ENCODE results near the gene COL9A2. TPM values are rescaled to one million over a fixed set of nuclear protein-coding genes. Genes with fewer than 3 reads are reported as not detected.
"Not testable (repeated sequence)": the region's sequence is repeated elsewhere in the genome, so short reads cannot be mapped to it uniquely, and the experiment has no call there.

Gene COL9A2
- 3.9 TPM for total RNA-seq

DNA sequence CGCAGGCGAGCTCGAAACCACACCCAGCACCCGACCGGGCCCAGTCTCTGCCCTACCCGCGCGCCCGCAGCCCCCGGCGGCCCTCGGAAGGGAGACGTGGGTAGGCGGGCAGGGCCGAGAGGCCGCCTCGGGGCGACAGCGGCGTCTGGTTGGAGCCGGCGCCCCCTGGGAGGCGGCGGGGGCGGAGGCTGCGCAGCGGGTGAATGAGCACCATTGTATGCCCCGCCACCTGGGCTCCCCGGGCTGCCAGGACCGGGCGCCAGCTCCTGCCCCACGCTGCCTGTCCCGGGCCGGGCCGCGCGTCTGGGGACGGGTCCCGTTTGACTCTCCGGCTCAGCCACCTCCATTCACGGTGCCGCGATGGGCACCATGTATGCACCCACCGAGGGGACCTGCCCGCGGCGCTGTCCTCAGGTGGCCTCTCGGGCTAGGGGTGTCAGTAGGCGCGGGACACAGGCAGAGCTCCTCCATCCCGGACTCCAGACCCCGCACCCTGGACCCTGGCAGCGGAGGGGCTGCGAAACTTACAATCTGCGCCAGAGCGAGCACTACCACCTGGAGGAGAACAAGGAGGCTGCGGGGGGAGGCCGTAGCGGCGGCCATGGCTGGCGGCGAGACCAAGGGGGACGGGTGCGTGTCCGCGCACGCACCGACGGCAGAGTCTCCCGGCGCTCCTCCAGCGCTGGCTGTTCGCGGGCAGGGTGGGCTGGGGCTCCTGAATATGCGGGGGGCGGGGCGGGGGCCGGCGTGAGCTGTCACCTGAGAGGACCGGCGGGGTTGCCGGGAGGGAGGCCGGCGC is at the start of gene COL9A2:
Gene COL9A2, minus strand, starts transcription at position 692 of the 799 bp plus-strand sequence. Its CDS starts 89 bp downstream, at position 603.
- intact Hi-C loops (cut with DNase I): no loop called here
- ATAC-seq (peak; percentile 38), DNase-seq (ENCODE audit: low spot score) (no peak)

DNA sequence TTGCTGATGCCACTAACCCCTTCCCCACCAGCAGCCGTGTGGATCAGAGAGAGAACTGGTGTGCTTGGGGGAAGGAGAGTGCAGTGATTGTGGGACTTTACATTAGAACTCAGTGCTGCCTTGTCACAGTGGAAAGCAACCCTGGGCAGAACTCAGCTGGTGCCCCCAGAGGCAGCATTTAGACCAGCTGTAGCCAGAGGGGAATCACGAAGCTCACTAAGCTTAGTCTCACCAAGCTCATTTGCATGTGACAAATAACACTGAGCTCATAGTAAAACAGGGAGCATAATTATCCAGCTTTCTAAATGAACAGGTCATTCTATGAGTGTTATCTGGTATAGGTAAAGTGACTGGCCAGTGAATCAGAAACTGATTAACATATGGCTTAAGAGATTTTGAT is 46.6 kb upstream of the COL9A2 start:
- DNase-seq (ENCODE audit: low spot score) (no peak), ATAC-seq (no peak)
- intact Hi-C loops (cut with DNase I): no loop called here

DNA sequence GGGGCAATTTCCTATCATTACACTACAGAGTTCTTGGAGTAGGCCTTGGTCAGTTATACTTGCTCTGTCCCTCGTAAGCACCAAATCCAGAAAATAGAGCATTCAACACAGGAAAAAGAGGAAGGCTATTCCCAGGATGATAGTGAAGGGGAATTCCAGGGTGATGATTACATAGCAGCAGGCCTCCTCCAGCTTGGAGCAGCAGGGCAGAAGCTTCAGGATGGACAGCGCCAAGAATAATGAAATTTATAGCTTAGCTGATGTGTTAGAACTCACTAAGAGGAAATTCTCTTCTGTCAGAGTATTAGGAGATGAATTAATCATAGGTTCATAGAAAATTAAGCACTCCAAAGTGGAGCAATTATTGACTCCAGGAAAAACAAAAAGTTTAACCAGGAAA is 45.6 kb upstream of the COL9A2 start:
- ATAC-seq (no peak), DNase-seq (ENCODE audit: low spot score) (no peak)
- intact Hi-C loops (cut with DNase I): no loop called here

DNA sequence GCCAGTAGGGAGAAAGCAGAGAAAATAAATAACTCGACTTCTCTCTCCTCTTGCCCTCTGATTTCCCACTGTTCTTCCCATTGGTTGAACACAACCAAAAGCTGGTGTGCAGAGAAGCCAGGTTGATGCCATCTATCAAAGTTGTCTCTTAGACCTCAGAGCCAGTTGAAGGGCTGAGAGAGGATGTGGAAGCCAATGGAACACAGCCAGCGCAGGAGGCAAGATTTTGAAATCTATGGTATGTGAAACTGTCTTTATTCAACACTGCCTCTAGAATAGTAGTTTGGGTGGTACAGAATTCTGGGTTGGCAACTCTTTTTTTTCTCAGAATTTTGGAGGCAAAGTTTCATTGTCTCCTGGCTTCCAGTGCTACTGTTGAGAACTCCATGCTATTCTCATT is 45.1 kb upstream of the COL9A2 start:
- no peak for DNase-seq (ENCODE audit: low spot score)
- ATAC-seq: no peak
- intact Hi-C loops (cut with DNase I): no loop called here

DNA sequence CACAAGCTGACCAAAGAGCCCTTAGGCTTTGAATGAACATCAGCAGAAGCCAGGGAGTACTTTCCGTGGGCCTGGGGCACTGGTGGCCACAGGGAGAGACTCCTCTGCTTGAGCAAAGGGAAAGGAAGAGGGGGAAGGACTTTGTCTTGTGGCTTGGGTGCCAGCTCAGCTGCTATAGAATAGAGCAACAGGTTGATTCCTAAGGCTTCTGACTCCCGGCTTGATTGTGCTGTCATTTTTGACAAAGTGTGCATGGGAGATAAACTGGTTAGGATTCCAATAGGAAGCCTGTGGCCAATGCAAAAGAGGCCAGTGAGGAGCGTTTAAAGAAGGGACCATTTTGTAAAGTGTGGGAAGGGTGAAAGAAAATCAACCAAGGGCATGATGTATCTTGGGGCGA is 44.6 kb upstream of the COL9A2 start:
- ATAC-seq: no peak
- intact Hi-C loops (cut with DNase I): no loop called here
- no peak for DNase-seq (ENCODE audit: low spot score)

DNA sequence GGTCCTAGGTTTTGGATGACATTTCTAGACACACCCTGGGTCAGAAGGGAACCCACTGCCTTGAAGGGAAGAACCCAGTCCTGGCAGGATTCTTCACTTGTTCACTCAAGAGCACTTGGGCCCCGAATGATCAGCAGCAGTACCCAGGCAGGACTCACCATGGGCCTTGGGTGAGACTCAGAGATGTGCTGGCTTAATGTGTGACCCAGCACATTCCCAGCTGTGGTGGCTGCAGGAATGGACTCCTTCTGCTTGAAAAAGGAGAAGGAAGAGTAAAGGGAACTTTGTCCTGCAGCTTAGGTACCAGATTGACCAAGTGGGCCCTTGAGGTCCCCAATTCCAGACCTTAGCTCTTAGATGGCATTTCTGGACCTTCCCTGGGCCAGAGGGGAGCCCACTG is 44.1 kb upstream of the COL9A2 start:
- ATAC-seq: no peak
- intact Hi-C loops (cut with DNase I): no loop called here
- DNase-seq (ENCODE audit: low spot score): no peak

DNA sequence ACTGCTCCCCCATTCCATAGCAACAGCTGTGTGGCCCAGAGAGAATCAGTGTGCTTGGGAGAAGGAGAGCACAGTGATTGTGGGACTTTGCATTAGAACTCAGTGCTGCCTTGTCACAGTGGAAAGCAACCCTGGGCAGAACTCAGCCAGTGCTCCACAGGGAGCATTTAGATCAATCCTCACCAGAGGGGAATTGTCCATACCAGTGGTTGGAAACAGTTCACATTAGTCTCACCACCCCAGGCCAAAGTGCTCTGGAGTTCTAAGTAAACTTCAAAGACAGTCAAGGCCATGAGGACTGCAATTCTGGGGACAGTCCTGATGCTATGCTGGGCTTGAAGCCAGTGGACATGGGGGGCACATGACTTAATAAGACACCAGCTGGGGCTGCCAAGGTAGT is 43.5 kb upstream of the COL9A2 start:
- ATAC-seq (no peak), DNase-seq (ENCODE audit: low spot score) (no peak)
- intact Hi-C loops (cut with DNase I): no loop called here

DNA sequence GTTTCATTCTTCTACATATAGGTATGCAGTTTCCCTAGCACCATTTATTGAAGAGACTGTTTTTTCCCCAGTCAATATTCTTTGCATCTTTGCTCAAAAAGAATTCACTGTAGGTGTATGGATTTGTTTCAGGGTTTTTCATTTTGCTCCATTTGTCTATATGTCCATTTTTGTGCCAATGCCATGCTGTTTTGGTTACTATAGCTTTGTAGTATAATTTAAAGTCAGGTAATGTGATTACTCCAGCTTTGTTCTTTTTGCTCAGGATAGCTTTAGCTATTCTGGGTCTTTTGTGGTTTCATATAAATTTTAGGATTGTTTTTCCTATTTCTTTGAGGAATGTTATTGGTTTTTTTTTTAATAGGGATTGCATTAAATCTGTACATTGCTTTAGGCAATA is 40.5 kb upstream of the COL9A2 start:
- ATAC-seq: no peak
- no peak for DNase-seq (ENCODE audit: low spot score)
- intact Hi-C loops (cut with DNase I): no loop called here

DNA sequence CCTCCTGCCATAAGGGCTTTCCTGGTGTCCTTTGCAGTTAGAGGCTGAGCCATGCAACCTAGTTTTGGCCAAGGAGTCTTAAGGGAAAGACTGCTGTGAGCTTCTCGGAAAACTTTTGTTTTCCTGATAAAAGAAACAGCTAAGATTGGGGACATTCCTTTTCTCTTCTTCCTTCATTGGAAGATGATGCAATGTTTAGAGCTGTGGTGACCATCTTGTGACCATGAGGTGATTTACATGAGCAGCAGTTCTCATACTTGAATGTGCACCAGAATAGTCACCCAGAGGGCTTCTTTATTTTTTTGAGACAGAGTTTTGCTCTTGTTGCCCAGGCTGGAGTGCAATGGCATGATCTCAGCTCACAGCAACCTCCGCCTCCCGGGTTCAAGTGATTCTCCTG is 36.0 kb upstream of the COL9A2 start:
- no peak for ATAC-seq
- DNase-seq (ENCODE audit: low spot score): no peak
- intact Hi-C loops (cut with DNase I): no loop called here

DNA sequence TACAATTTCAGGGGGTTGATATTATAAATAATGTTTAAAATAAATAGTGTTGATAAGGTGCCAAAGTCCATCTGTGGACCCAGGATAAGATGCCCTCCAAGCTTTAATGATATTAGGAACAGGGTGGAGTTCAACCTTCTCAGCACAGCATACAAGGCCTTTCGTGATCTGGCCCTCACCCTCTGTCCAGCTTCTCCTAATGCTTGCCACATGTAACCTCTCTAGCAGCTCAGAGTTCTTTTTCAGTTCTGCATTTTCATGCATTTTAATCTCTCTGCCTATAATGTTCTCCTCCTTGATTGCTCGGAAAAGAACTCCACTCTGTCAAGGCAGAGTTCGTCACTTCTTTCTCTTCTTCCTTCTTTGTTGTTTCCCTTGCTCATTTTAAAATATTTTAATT is 35.0 kb upstream of the COL9A2 start:
- ATAC-seq: peak; percentile 28
- intact Hi-C loops (cut with DNase I): no loop called here
- DNase-seq (ENCODE audit: low spot score): no peak

DNA sequence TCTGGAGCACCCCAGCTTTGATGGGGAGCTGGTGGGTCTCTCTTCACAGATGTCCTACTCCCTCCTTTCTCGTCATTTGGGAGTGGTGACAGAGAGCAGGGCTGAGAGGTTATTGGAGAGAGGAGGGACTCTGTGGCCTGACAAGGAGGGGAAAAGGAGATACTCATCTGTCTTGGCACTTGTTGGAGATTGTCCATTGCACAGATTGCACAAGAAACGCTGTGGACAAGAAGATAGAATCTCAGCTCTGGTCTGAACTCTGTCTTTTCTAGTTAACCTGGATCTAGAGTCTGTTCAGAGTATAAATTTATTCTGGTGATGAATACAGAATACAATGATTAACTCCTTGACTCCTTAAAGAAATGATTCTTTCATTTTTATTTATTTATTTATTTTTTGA is 34.0 kb upstream of the COL9A2 start:
- intact Hi-C loops (cut with DNase I): no loop called here
- DNase-seq (ENCODE audit: low spot score) (no peak), ATAC-seq (no peak)

DNA sequence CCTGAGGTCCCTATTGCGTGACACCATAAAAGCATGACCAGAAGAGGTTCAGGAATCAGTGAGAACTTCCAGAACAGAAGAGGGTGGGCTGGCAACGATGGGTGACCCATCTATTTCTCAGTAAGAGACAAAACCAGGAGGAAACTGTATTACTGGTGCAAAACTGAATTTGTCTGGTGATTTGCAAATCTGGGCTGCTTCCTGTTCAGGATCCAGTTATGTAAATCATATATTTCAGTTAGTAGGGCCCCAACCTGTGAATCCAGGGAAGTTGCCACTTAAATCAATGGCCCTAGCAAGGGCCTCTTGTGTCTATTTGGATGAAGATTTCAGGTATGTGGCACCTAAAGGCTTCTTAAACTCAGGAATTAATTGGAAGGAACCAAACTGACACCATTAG is 33.3 kb upstream of the COL9A2 start:
- no peak for DNase-seq (ENCODE audit: low spot score)
- ATAC-seq: no peak
- intact Hi-C loops (cut with DNase I): no loop called here

DNA sequence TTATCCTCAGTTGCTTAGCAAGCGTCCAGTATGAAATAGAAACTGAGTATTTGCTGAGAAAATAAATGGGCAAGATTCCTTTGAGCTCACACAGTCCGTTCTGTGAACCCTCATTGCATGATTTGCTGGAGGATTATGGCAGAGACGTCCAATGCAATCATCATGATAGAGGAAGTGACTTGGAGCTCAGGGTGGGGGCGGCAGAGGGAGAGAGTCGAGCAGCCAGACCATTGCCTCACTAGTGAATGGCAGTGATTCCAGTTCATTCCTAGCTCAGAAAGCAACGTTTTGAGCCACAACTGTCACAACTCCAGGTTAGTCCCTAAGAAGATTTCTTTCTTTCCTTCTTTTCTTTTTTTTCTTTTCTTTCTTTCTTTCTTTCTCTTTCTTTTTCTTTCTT is 27.5 kb upstream of the COL9A2 start:
- intact Hi-C loops (cut with DNase I): no loop called here
- ATAC-seq: peak; percentile 82
- DNase-seq (ENCODE audit: low spot score): no peak

DNA sequence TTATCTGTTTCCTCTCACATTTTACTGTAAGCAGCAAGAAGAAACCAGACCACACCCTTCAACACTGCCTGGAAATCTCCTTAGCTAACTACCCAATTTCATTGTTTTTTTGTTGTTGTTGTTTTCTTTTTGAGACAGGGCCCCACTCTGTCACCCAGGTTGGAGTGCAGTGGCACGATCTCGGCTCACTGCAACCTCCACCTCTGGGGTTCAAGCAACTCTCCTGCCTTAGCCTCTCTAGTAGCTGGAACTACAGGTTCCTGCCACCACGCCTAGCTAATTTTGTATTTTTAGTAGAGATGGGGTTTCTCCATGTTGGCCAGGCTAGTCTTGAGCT is 25.3 kb upstream of the COL9A2 start:
- ATAC-seq; intact Hi-C loops (cut with DNase I); DNase-seq (ENCODE audit: low spot score): not testable (repeated sequence)

DNA sequence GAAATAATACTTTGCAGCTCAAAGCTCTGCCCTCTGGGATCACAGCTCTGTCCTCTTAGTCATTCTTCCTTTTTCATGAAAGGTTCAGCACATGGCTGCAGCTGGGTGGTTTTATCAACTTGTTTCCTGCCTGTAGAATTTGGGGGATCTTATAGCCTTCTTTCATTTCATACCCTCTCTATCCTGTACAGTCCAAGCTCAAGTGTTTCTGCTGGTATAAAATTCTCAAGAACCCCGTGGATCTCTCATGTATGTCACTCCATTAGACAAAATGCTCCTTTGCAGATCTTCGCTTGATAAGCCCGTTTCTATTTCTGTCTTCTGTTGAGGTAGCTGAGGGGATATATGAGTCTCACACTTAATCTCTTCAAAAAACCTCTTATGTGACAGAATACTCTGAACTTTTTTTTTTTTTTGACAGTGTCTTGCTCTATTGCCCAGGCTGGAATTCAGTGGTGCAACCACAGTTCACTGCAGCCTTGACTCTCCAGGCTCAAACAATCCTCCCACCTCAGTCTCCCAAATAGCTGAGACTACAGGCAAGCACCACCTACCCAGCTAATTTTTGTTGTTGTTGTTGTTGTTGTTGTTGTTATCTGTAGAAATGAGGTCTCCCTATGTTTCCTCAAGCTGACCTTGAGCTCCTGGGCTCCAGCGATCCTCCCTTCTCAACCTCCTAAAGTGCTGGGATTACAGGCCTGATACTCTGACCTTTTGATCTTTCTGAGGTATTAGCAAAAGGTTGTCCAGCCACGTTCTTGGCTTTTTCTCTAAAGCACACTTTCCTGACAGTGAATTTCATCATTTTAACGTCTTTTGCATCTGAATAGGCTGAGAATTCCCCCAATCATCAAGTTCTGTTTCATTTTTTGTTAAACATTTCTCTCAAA is 24.6 kb upstream of the COL9A2 start:
- DNase-seq (ENCODE audit: low spot score) (no peak), ATAC-seq (no peak)
- intact Hi-C loops (cut with DNase I): no loop called here

DNA sequence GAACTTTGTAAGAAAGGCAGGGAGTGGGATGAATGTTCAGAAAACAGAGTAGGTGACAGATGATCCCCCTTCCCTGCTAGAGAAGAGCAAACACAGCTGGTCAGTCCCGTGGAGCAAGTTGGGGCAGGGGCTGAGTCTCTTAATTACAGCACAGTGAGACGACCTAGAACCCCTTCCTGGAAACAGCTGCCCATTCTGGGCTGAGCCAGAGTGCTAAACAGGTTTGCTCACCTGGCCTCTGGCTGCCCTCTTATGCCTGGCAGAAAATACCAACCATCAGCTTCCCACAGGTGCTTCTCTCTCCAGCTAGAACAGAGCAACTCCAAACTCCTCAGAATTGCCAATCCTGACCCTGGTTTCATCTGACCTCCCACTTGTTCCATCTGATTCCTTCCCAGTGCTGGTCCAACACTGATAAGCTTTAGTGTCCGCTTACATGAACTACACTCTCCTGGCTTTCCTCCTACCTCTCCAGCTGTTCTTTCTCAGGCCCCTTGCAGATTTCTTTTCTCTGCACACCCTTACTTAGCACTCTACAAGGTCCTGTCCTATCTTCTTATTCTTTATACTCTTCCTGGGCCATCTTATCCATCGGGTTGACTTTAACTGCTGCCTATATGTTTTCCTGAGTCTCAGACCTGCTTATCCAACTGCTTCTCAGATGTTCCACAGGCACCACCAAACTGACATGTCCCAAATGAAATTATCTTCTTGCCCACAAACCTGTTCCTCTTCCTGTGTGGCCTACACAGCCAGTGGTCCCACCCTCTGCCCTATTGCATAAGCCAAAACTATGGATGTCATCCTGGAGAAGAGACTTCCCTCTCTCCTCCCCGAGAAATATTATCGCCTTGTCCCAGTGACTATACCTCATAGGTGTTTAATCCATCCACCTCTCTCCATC is 22.6 kb upstream of the COL9A2 start:
- ATAC-seq (no peak), DNase-seq (ENCODE audit: low spot score) (no peak)
- intact Hi-C loops (cut with DNase I): loop anchor here (5.0 kb wide), 1 partner anchor 197 kb away; no protein-coding TSS in a partner anchor

DNA sequence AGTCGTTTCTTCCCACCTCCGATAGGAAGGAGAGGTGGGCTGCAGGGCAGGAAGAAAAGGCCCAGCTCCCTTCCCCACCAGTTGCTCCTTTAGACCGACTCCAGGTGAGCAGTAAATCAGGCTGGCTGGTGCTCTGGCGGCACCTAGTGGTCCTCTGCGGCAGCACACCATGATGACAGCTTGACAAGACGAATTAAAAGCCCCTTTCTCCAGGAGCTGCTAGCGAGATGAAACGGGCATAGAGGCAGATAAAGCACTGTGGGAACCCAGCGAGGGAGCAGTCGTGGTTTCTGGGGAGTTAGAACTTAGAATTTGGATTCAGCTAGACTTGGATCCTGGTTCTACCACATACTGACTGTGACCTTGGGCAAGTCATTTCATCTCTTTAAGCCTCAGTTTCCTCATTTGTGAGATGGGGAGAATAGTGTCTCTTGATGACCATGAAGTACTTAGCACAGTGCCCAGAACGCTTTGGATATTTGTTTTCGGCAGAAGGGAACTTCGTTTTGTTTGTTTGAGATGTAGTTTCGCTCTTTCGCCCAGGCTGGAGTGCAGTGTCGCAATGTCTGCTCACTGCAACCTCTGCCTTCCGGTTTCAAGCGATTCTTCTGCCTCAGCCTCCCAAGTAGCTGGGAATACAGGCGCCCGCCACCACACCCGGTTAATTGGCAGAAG is 21.8 kb upstream of the COL9A2 start:
- intact Hi-C loops (cut with DNase I): loop anchor here (5.0 kb wide), 1 partner anchor 197 kb away; no protein-coding TSS in a partner anchor
- DNase-seq (ENCODE audit: low spot score): peak; percentile 85
- peak; percentile 70 for ATAC-seq

DNA sequence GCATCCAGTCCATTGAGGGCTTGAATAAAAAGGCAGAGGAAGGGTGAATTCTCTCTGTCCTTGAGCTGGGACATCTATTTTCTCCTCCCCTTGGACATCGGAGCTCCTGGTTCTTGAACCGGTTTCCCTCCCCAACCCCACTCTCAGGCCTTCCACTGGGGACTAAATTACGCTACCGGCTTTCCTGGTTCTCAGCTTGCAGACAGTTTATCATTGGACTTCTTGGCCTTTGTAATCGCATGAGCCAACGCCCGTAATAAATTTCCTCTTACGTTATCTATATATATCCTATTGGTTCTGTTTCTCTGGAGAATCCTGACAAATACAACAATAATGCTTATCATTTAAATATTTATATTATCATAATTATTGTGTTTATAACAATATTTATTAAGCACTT is 20.4 kb upstream of the COL9A2 start:
- ATAC-seq (no peak), DNase-seq (ENCODE audit: low spot score) (no peak)
- intact Hi-C loops (cut with DNase I): loop anchor here (5.0 kb wide), 1 partner anchor 195 kb away; no protein-coding TSS in a partner anchor

DNA sequence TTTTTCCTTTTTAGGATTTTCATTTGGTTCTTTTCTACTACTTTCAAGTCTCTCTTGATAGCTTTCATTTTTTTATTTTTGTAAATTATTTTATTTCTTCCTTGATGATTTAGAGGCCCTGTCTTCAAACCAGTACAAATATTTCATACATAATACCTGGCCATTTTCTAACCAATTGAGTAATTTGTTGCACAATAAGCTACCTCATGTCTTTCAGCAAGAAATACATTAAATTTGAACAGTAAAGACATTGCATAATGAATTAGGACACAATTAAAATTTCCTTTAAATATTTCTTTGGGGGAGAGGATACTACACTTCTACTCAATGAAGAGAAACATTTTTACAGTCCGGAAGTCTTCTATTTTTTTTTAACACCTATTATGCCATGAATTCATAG is 15.6 kb upstream of the COL9A2 start:
- ATAC-seq: no peak
- no peak for DNase-seq (ENCODE audit: low spot score)
- intact Hi-C loops (cut with DNase I): no loop called here

Measured in sciatic nerve (tissue), 2 donors.